ENCODE measurements around the gene ZNF202.
A peak's percentile ranks its signal among the peaks of the same experiment; 100 is the strongest.
"Not testable (repeated sequence)": the region's sequence is repeated elsewhere in the genome, so short reads cannot be mapped to it uniquely, and the experiment has no call there.

Gene ZNF202

DNA sequence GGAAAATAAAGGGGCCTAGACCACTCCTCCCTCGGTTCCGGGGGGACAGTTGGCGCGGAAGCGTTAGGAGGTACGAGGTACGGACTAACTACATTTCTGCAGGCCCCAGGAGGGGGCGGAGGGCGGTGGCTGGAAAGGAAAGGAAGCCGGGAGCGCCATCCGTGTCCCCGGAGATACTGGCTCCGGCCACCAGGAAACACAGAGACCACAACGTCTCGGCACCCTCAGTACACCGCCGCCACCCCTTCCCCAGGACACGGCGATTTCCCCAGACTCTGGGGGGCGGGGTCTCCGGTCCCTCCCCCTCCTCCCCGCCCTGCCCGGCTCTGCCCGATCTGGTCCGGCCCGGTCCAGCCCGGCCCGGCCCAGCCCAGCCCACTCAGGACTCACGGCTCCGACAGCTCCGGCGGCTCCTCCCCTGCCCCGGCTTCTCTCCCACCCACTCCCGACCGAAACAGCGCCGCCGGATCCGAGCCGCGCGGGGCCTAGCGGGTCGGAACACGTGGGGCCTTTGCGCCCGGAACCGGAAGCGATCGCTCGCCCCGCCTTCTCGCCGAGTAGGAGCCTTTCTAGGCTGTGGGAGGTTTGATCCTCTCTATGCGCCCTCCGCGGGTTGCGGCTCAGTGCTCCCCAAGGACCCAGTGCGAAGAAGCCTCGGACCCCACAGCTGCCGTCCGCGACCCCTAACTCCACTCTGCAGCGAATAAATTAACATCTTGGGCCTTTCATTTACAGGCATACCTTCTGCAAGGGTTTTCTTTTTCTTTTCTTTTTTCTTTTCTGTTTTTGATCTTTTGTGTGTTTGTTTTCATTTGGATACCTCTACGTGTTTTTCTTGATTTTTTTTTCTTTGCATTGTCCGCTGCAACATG, at the start of gene ZNF202:
Gene ZNF202 (minus strand): TSS at position 502 of the 872 bp plus-strand sequence. CDS start 10,772 bp downstream, outside the sequence.
- peak; percentile 89 to 98 (median 96) for DNase-seq
- intact Hi-C loops (cut with DNase I), result no loop called here

DNA sequence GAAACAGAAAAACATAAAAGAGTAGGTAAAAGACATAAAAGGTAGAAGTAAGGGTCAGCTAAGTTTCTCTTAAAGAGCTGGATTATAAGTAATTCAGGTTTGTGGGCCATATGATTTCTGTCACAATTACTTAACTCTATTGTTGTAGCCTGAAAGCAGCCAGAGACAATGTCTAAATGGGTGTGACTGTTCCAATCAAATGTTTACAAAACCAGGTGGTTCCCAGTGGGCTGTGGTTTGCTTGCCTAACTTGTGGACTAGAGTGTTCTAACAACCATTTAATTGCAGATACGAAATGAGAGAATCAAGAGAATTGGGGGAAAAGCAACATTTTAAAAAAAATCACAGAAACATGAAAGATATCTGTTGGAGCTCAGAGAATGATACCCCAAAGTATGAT, 42.1 kb upstream of the ZNF202 start:
- DNase-seq, result no peak
- intact Hi-C loops (cut with DNase I), result no loop called here

DNA sequence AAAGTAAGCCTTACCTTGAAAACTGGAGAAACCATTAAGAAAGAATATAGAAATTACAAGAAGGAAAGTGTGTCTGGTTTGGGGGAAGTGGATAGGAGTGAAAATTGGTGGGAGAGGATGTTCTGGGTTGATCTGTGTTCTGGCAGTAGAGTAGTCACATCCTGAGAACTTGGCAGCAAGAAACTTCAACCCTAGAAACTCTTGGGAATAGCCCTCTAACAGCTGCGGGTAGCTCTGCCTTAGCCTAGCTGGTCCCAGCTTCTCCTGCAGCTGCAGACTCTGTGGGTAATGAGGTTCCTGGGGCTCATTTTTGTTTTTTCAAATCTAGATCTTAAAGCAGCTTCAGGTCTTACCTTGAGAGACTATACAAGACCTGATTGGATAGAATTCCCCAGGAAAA, 37.1 kb upstream of the ZNF202 start:
- no peak for DNase-seq
- intact Hi-C loops (cut with DNase I), result no loop called here

DNA sequence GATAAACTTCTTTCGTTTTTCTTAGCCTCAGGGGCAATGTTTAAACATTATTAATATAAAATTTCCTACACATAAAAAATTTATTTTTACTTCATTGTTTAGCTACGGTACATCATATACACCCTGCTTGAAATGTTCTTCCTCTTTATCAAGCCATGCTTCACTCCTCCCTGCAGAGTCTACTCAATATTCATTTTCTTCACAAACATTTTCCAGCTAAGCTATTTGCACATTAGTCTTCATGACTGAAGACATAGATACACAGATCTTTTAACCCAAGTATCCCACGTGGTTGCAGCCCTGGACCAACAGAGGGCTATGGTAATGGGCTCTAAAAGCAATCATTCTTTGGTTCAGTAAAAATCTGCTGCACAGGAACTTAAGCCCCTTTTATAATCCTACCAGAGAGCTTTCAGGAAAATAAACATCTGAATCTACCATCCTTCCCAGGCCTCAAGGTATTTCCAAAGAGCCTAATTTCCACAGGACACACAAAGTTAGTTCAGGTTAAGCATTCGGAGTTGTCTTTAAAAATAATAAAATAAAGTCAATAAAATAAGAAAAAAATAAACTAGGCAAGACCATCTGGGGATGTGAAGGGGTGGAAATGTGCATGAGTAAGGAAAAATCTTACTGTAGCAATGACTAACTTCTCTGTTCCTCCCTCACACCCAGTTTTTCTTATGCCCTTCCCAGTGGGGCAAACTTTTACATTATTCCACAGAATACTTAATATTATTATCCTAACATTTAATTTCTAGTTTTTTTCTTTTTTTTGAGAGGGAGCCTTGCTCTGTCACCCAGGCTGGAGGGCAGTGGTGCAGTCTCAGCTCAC, 34.5 kb upstream of the ZNF202 start:
- no peak for DNase-seq
- intact Hi-C loops (cut with DNase I), result no loop called here

DNA sequence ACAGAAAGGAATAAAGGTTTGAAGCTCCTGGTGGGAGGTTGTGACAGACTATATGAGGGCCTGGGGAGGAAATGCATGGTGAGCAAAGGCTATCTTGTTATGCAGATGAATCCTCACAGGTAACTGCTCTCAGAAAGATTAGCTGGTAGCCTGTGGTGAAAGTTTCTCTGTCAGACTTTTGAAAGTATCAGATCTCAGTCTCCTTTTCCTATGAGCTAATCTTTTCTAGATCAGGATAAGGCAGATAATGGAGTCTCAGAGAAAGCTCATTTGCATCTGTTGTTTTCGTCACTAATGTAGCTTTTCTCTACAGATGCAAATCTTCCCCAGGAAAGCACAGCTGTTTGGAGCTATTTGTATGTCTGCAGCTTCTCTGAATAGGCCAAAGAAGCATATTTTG, 33.8 kb upstream of the ZNF202 start:
- intact Hi-C loops (cut with DNase I), result no loop called here
- no peak for DNase-seq

DNA sequence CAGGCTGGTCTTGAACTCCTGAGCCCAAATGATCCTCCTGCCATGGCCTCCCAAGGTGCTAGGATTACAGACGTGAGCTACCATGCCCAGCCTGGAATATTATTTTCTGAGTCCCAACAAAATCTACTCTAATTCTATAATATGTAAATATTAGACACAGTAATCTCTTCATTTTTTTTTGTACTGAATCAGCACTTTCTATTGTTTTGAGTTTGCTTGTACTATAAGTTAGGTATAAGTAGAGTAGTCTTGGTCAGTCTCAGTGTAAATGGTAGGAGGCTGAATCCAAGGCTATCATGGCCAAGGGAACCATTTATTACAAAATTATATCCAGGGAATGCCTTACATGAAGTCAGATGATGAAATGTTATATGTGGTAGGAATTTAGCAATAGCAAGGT, 32.5 kb upstream of the ZNF202 start:
- intact Hi-C loops (cut with DNase I), result no loop called here
- no peak for DNase-seq

DNA sequence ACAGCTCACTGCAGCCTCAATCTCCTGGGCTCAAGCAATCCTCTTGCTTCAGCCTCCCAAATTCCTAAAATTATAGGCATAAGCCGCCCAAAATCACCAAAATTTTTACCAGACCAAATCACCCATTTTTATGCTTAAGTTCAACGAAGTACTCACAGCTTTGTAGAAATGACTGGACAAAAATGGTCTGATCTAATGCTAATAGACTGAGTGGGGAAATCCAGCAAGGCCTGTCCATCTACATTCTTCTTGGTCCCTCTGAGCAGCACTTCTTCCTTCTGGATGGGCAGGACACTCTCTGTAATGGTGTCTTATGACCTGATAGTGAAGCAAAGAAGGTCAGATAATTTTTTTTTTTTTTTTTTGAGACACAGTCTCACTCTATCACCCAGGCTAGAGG, 31.6 kb upstream of the ZNF202 start:
- intact Hi-C loops (cut with DNase I), result no loop called here

DNA sequence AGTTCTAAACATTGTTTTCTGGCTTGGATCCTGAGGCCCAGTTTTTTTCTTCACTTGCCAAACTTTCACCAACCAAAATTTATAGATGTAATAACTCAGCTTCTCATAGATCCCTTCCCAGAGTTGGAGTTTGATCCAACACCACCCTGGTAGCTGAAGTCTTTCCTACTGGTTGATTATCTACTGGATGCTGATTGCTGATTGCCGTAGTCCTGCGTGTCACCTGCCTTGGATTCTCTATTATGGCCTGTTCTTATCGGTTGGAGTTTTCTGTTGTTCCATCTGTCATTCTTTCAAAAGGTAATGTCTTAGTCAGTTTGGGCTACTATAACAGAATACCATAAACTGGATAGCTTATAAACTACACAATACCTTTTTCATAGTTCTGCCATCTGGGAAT, 30.2 kb upstream of the ZNF202 start:
- intact Hi-C loops (cut with DNase I), result no loop called here
- no peak for DNase-seq

More for the DNA sequence above, 31.6 kb upstream of the ZNF202 start:
- no peak for DNase-seq

DNA sequence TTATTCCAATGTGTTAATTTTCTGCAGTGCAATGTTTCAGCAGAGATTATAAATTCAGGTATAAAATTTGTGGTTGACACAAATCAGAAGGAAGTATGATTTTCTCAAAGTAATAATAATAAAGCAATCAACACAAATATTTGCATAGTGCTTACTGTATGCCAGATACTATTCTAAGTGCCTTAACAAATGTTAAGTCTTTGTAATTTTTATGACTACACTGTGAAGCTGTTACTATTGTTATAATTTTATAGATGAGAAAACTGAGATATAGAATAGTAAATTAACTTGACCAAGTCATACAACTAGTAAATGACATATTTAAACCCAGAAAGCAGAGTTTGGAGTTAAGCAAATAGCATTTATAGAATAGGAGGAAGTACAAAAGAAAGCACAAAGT, 29.3 kb upstream of the ZNF202 start:
- no peak for DNase-seq
- intact Hi-C loops (cut with DNase I), result no loop called here

DNA sequence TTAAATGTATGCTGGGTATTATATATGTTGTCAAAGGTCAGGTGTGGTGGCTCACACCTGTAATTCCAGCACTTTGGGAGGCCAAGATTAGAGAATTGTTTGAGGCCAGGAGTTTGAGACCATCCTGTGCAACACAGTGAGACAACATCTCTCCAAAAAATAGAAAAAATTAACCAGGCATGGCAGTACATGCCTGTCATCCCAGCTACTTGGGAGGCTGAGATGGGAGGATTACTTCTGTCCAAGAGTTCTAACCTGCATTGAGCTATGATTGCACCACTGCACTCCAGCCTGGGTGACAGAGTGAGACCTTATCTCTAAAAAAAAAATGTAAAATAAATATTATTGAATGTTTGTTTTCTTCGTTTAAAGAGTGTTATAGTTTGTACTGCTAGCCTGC, 24.1 kb upstream of the ZNF202 start:
- intact Hi-C loops (cut with DNase I), result no loop called here

DNA sequence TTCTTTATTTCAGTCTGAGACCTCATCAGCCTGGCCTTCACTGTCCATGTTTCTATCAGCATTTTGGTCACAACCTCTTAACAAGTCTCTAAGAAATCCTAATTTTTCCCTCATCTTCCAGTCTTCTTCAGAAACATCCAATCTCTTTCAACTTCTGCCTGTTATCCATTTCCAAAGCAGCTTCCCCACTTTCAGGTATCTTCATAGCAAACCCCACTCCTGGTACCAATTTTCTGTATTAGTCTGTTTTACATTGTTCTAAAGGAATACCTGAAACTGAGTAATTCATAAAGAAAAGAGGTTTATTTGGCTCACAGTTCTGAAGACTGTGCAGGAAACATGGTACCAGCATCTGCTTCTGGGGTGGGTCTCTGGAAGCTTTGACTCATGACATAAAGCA, 21.0 kb upstream of the ZNF202 start:
- DNase-seq, result no peak
- intact Hi-C loops (cut with DNase I), result no loop called here

More for the DNA sequence above, 24.1 kb upstream of the ZNF202 start:
- no peak for DNase-seq

DNA sequence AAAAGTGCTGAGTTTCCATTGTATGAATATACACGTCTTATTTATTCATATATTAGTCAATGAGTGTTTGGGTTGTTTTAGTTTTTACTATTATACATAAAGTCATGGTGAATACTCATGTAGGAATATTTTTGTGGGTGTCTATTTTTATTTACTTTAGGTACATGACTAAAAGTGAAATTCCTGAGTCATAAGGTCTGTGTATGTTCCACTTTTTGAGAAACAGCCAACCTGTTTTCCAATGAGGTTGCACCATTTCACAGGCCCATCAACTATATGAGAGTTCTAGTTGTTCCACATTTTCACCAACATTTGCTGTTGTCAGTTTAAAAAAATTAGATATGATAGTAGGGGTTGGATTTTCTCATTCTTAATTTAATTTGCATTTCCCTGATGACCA, 19.4 kb upstream of the ZNF202 start:
- intact Hi-C loops (cut with DNase I), result no loop called here
- DNase-seq, result no peak

DNA sequence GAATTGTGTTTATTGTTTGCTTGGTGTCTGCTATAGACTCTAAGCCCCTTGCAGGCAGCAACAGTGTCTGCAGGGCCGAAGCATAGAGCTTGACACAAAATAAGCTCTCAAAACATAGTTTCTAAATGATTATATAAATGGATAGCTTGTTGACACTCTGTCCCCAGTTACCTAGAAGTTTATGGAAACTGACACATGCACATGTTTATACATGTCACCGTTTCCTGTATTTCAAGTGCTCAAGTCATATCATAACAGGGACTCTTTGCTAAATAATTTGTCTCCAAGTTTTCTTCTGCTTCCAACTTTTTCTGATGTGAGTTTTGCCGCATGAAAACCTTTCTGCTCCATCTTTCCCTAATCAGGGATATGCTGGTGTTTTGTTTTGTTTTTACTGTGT, 16.5 kb upstream of the ZNF202 start:
- no peak for DNase-seq
- intact Hi-C loops (cut with DNase I), result no loop called here

DNA sequence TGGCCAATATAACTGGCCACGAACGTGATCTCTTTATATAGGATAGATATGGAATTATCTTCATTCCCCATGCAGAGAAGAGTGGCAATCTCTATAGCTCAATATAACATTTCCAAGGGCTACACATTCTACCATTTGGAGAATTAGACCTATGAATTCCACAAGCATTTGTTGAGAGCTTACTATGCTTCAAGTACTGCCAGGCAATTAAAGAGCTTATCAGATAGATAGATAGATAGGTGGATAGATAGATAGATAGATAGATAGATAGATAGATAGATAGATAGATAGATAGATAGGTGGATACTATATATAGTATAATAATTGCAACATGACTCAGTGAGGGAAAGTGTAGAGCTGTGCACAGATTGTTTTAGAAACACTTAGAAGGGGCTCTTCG, 14.4 kb upstream of the ZNF202 start:
- intact Hi-C loops (cut with DNase I), result no loop called here
- DNase-seq, result no peak

DNA sequence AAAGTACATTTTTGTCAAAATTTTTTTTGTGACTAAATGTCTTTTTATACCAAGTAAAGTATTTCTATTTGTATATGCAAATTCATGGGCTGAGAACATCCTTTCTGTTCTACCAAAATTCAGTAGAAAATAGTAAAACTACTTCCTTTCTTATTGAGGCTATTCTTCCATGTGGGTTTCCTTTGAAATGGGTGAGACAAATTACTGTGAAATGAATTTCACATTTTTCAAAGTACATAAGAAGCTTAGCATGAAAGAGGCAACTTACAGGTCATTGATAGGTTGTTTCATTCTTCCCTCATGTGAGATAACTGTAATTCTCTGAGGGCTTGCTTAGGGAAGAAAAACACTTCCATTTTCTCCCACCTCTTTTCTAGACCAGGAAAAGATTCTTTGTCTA, 13.9 kb upstream of the ZNF202 start:
- intact Hi-C loops (cut with DNase I), result no loop called here
- DNase-seq, result no peak

DNA sequence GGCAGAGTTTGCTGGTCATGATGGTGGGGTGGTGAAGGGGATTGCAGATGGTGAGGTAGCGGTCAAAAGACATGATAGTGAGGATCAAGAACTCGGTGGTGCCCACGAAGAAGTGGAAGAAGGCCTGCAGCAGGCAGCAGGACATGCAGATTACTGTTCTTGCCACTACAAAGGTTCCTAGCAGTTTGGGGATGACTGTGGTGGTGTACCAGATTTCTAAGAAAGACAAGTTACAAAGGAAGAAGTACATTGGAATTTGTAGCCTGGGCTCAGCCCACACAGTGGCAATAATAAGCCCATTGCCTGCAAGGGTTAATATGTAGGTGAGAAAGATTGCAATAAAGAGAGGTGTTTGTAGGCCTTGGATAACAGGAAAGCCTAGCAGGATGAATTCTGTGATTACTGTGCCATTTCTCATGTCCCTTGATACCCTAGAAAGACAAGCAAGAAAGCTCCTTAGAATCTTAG, 12.7 kb upstream of the ZNF202 start, which contains the start of gene OR6X1:
Gene OR6X1 (minus strand): TSS at position 418 of the 468 bp plus-strand sequence. CDS start 0 bp downstream, at position 418.
- DNase-seq, result no peak
- intact Hi-C loops (cut with DNase I), result no loop called here

DNA sequence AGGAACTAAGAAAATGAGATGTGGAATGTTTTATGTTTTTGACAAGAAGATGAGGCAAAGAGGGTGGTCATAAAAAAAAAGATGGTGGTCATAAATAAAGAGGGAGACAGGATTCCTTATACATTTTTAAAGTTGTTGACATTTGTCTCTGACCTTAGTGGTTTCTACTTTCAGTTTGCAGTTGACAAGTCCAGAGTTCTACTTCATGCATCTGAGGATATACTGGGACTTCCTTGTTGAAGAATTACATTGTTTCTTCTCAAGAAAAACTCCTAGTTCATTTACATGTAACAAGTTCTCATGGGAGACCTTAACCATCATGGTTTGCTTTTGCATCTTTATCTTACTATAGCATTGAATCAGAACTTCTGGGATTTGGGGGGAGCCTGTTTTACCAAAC, 11.7 kb upstream of the ZNF202 start:
- intact Hi-C loops (cut with DNase I), result no loop called here
- DNase-seq, result no peak

DNA sequence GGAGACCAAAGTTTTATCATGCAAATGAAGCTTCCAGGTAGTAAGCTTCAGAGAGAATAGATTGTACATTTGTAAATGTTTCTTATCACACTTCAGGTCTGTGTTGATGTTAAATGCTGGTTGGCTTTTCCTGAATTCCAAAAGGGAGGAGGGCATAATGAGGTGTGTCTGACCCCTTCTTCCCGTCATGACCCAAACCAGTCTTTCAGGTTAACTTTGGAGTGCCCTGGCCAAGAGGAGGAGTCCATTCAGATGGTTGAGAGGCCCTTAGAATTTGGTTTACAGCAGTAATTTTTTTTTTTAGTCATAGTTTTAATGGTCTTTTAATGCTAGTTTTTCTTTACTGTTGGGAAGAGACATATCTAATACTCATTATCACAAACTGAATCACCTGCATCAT, 10.3 kb upstream of the ZNF202 start:
- intact Hi-C loops (cut with DNase I), result no loop called here
- no peak for DNase-seq

DNA sequence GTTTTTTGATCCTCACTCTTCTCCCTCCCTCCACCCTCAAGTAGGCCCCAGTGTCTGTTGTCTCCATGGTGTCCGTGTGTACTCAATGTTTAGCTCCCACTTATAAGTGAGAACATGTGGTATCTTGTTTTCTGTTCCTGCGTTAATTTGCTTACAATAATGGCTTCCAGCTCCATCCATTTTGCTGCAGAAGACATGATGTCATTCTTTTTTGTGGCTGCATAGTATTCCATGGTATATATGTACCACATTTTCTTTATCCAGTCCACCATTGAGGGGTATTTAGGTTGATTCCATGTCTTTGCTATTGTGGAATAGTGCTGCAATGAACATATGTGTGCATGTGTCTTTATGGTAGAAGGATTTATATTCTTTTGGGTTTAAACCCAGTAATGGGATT, 6.9 kb upstream of the ZNF202 start:
- DNase-seq; intact Hi-C loops (cut with DNase I): not testable (repeated sequence)

DNA sequence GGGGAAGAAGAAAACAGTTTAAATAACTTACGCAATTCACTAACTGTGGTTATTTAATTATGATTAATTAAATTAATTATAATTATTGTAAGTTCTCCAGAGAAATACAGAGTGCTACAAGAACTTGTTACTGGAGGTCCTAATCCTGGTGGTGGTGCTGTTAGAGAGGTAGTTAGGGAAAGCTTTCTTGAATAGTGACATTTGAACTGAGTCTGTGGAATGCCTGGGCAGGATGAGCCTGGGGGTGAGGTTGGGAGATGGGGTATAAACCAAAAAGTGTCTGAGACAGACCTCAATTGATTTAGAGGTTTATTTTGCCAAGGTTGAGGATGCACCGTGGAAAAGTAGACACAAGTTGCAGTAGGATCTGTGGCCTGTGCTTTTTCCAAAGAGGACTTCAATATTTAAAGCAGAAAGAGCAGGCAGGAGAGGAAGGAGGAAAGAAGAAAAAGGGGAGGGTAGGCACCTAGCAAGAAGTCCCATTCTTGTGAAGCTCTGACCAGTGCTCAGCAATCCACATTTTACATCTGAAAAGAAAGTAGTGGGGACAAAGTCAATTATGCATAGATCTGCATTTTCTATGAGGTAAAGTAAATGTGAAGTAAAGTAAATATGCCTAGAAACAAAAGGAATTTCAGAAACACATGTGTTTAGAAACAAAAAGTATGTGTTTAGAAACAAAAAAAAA, 4.4 kb upstream of the ZNF202 start:
- DNase-seq, result no peak
- intact Hi-C loops (cut with DNase I), result no loop called here
